Measurements from ENCODE around the gene ACSM6.

- TF ChIP-seq TOX (CRISPR knock-in tag; IDR thresholded peaks at IDR 0.05; ENCODE audit: borderline replicate concordance) (no peak), CREB5 (CRISPR knock-in tag; IDR thresholded peaks at IDR 0.05; ENCODE audit: low read depth) (no peak), PATZ1 (CRISPR knock-in tag; IDR thresholded peaks at IDR 0.05; ENCODE audit: borderline replicate concordance) (no peak), GLIS3 (CRISPR knock-in tag; IDR thresholded peaks at IDR 0.05) (no peak), TSHZ2 (CRISPR knock-in tag; IDR thresholded peaks at IDR 0.05) (no peak), SNAI2 (CRISPR knock-in tag; IDR thresholded peaks at IDR 0.05) (no peak), ARNTL (CRISPR knock-in tag; IDR thresholded peaks at IDR 0.05; ENCODE audit: borderline replicate concordance, low read depth) (no peak), ESRRG (CRISPR knock-in tag; IDR thresholded peaks at IDR 0.05) (no peak), PPARA (CRISPR knock-in tag; IDR thresholded peaks at IDR 0.05; ENCODE audit: borderline replicate concordance) (no peak)
These were observed 12.3 kb upstream of the ACSM6 start for GRCh38 chr10:95181726-95182125.
